Measurements from ENCODE around the gene CYFIP2.

CYFIP2 gene

DNA sequence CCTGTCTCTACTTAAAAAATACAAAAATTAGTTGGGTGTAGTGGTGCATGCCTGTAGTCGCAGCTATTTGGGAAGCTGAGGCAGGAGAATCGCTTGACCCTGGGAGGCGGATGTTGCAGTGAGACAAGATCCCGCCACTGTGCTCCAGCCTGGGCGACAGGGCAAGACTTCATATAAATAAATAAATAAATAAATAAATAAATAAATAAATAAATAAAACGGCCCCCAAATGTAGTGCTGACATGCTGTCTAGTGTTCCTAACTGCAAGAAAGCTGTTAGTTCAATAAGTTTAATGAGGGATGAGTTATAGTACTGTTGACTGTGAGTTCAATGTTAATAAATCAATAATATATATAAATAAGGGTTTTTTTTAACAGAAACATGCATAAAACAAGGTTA is 7.5 kb upstream of the CYFIP2 start:
- H3K4me3 ChIP-seq (replicated peaks; ENCODE audit: low read depth, low read length) = no peak overlapping the region
- DNase-seq (ENCODE audit: extremely low read depth, low read depth) = no peak
- TF ChIP-seq, protein P1, sequence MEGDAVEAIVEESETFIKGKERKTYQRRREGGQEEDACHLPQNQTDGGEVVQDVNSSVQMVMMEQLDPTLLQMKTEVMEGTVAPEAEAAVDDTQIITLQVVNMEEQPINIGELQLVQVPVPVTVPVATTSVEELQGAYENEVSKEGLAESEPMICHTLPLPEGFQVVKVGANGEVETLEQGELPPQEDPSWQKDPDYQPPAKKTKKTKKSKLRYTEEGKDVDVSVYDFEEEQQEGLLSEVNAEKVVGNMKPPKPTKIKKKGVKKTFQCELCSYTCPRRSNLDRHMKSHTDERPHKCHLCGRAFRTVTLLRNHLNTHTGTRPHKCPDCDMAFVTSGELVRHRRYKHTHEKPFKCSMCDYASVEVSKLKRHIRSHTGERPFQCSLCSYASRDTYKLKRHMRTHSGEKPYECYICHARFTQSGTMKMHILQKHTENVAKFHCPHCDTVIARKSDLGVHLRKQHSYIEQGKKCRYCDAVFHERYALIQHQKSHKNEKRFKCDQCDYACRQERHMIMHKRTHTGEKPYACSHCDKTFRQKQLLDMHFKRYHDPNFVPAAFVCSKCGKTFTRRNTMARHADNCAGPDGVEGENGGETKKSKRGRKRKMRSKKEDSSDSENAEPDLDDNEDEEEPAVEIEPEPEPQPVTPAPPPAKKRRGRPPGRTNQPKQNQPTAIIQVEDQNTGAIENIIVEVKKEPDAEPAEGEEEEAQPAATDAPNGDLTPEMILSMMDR (IDR thresholded peaks at IDR 0.05; ENCODE audit: low read depth, low read length, missing control alignments) = no peak

DNA sequence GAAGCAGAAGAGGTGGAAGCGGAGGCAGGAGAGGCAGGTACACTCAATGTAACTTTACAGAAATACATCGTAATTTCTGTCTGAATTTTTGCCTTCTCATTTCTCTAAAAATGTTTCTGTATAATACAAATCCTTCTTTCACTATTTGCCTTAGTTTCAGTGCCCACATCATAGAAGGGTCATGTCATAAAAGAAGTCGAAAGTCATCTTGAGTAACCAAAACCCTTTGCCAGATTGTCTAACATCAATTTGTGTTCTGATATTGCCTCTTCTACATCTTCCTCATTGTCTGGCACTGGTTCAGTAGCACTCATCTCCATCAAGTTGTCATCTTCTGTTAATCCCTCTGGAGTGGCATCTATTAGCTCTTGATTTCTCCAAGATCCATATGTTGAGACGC is 6.2 kb upstream of the CYFIP2 start:
- TF ChIP-seq, protein P1 (IDR thresholded peaks at IDR 0.05; ENCODE audit: low read depth, low read length, missing control alignments) = no peak
- DNase-seq (ENCODE audit: extremely low read depth, low read depth) = no peak

DNA sequence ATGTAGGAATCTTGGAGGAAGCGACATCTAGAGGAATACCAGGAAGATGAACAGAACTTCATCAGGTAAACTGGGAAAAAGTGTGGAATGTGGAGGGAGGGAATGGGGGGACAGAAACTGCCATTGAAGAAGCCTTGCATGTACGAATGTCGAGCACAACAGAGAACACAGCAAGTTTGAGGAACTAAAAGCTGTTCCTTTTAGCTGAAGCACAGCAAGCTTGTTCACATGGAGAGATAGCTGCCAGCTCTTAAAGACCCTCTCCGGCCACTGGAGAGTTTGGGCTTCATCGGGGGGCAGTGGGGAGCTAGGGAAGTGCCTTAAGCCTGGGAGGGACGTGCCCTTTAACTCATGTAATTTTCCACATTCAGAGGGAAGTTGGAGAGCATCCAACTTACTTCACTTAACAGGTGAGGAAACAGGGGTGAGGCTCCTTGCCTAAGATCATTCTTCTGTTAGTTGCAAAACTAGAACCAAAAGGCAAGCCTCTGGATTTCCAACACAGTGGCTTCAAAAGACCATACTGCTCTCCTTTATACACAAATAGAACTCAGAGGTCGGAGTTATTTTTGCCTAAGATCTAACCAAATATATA is 2.3 kb upstream of the CYFIP2 start:
- H3K4me3 ChIP-seq (replicated peaks; ENCODE audit: low read depth, low read length) = no peak overlapping the region
- no peak for DNase-seq (ENCODE audit: extremely low read depth, low read depth)
- TF ChIP-seq, protein P1 (IDR thresholded peaks at IDR 0.05; ENCODE audit: low read depth, low read length, missing control alignments) = no peak

More for the DNA sequence above, 6.2 kb upstream of the CYFIP2 start:
- no peak overlapping the region for H3K4me3 ChIP-seq (replicated peaks; ENCODE audit: low read depth, low read length)

DNA sequence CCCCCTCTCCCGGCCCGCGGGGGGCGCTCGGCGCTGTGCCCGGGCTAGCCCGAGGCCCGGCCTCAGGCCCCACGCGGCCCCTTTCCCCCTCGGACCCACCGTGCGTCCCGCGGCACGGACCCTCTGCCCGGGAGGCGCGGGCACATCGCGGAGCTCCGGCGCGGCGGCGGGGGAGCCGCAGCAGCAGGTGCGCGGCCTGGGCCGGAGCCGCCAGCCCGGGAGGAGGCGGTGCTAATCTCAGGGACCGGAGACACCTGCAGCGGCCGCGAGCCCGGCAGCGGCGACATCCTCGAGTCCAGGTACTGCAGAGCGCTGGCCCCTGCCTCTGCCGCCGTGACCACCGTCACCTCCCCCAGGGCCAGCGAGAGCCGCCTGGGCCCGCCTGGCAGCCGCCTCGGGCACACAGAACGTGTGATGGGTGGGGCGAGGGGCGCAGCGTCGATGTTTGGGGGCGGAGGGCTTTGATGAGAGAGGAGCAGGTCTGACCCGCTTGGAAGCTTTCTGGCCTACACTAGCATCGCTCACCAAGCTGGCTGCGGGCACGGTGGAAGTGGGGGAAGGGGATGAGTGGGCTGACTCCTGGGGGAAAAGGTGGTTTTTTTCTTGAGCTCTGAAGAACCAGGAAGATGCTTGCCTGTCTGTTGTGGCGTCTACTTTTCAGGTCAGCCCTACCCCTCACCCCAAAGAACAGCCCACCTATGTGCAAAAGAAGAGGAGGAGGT is 524 bp downstream of the CYFIP2 start:
- peak overlapping the region; percentile 72 for H3K4me3 ChIP-seq (replicated peaks; ENCODE audit: low read depth, low read length)
- no peak for DNase-seq (ENCODE audit: extremely low read depth, low read depth)
- TF ChIP-seq, protein P1 (IDR thresholded peaks at IDR 0.05; ENCODE audit: low read depth, low read length, missing control alignments) = no peak

DNA sequence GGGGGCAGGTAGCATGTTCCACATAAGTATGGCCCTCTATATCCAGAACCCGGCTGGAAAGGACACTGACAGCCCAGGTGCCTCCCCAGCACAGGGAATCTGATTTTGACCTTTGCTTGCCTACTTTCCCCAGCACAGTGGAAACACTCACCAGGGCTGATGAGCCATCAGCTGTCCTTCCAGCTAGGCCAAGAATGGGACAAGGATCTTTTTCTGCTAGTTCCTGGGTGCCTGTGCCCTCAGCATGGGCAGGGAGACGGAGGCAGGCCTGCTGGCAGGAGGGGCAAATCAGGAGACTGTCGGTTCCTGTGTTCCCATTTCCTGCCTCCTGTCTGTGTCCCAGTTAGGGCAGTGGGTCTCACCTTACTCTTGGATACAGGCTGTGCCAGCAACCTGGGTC is 1.1 kb downstream of the CYFIP2 start:
- TF ChIP-seq, protein P1 (IDR thresholded peaks at IDR 0.05; ENCODE audit: low read depth, low read length, missing control alignments) = no peak
- peak overlapping the region; percentile 72 for H3K4me3 ChIP-seq (replicated peaks; ENCODE audit: low read depth, low read length)
- DNase-seq (ENCODE audit: extremely low read depth, low read depth) = no peak

GRCh38 chr5:157267761-157268480 is 2.0 kb downstream of the CYFIP2 start:
- TF ChIP-seq, protein P1 (IDR thresholded peaks at IDR 0.05; ENCODE audit: low read depth, low read length, missing control alignments) = peak; percentile 3
- no peak overlapping the region for H3K4me3 ChIP-seq (replicated peaks; ENCODE audit: low read depth, low read length)
- no peak for DNase-seq (ENCODE audit: extremely low read depth, low read depth)
